ENCODE results near the gene TMCC1.
"Not testable (repeated sequence)": the region's sequence is repeated elsewhere in the genome, so short reads cannot be mapped to it uniquely, and the experiment has no call there.

TMCC1 gene

GRCh38 chr3:129892857-129893580 lies 492 bp downstream of the TMCC1 start:
- DNase-seq (ENCODE audit: extremely low read depth in 1 of 2, low read depth in 1 of 2), result peak; percentile 27 to 63

GRCh38 chr3:129892486-129892856 lies 1.0 kb downstream of the TMCC1 start:
- DNase-seq (ENCODE audit: extremely low read depth in 1 of 2, low read depth in 1 of 2), result no peak

- DNase-seq (ENCODE audit: extremely low read depth in 1 of 2, low read depth in 1 of 2), result no peak
Observed at GRCh38 chr3:129890891-129891290, 2.6 kb downstream of the TMCC1 start.

- DNase-seq (ENCODE audit: extremely low read depth in 1 of 2, low read depth in 1 of 2), result no peak
Observed at GRCh38 chr3:129890125-129890524, 3.4 kb downstream of the TMCC1 start.

GRCh38 chr3:129888771-129889170 lies 4.7 kb downstream of the TMCC1 start:
- no peak for DNase-seq (ENCODE audit: extremely low read depth in 1 of 2, low read depth in 1 of 2)

GRCh38 chr3:129881261-129881660 lies 12.2 kb downstream of the TMCC1 start:
- DNase-seq (ENCODE audit: extremely low read depth in 1 of 2, low read depth in 1 of 2), result no peak

- no peak for DNase-seq (ENCODE audit: extremely low read depth in 1 of 2, low read depth in 1 of 2)
Observed at GRCh38 chr3:129878355-129878754, 15.2 kb downstream of the TMCC1 start.

GRCh38 chr3:129874479-129874878 lies 19.0 kb downstream of the TMCC1 start:
- not testable (repeated sequence) for DNase-seq (ENCODE audit: extremely low read depth in 1 of 2, low read depth in 1 of 2)

GRCh38 chr3:129868912-129869311 lies 24.6 kb downstream of the TMCC1 start:
- no peak for DNase-seq (ENCODE audit: extremely low read depth in 1 of 2, low read depth in 1 of 2)

GRCh38 chr3:129867506-129868124 lies 25.9 kb downstream of the TMCC1 start:
- DNase-seq (ENCODE audit: extremely low read depth in 1 of 2, low read depth in 1 of 2), result no peak

GRCh38 chr3:129865806-129866205 lies 27.7 kb downstream of the TMCC1 start:
- DNase-seq (ENCODE audit: extremely low read depth in 1 of 2, low read depth in 1 of 2), result no peak

GRCh38 chr3:129864519-129864918 lies 29.0 kb downstream of the TMCC1 start:
- DNase-seq (ENCODE audit: extremely low read depth in 1 of 2, low read depth in 1 of 2), result no peak

- DNase-seq (ENCODE audit: extremely low read depth in 1 of 2, low read depth in 1 of 2), result no peak
Observed at GRCh38 chr3:129859272-129859671, 34.2 kb downstream of the TMCC1 start.

- no peak for DNase-seq (ENCODE audit: extremely low read depth in 1 of 2, low read depth in 1 of 2)
Observed at GRCh38 chr3:129857899-129858298, 35.6 kb downstream of the TMCC1 start.

- not testable (repeated sequence) for DNase-seq (ENCODE audit: extremely low read depth in 1 of 2, low read depth in 1 of 2)
Observed at GRCh38 chr3:129856790-129857189, 36.7 kb downstream of the TMCC1 start.

- DNase-seq (ENCODE audit: extremely low read depth in 1 of 2, low read depth in 1 of 2), result no peak
Observed at GRCh38 chr3:129855832-129856419, 37.6 kb downstream of the TMCC1 start.

GRCh38 chr3:129855170-129855831 lies 38.2 kb downstream of the TMCC1 start:
- no peak for DNase-seq (ENCODE audit: extremely low read depth in 1 of 2, low read depth in 1 of 2)

- no peak for DNase-seq (ENCODE audit: extremely low read depth in 1 of 2, low read depth in 1 of 2)
Observed at GRCh38 chr3:129854460-129854859, 39.1 kb downstream of the TMCC1 start.

- DNase-seq (ENCODE audit: extremely low read depth in 1 of 2, low read depth in 1 of 2), result no peak
Observed at GRCh38 chr3:129845956-129846355, 47.6 kb downstream of the TMCC1 start.

GRCh38 chr3:129840707-129841360 lies 52.7 kb downstream of the TMCC1 start:
- DNase-seq (ENCODE audit: extremely low read depth in 1 of 2, low read depth in 1 of 2), result no peak

GRCh38 chr3:129838086-129838485 lies 55.4 kb downstream of the TMCC1 start:
- no peak for DNase-seq (ENCODE audit: extremely low read depth in 1 of 2, low read depth in 1 of 2)

All from activated CD8-positive, alpha-beta memory T cell treated with anti-CD3 and anti-CD28 coated beads for 1 hour (primary cell).